HCEC 1CT (cell line): ENCODE data around the gene ADSS1.

ENCODE experiments used
- DNase-seq: peaks from one replicate; pipeline ENCODE4 v3.0.0-alpha.2; 2017

The ADSS1 gene

GRCh38 chr14:104687601-104688504, 36.2 kb upstream of the ADSS1 start:
- DNase-seq = peak; percentile 40

GRCh38 chr14:104688505-104689108, 35.4 kb upstream of the ADSS1 start:
- DNase-seq = peak; percentile 44

GRCh38 chr14:104689109-104689880, 34.7 kb upstream of the ADSS1 start, which contains the start of gene INF2:
INF2 (plus strand) TSS chr14:104689618; CDS start chr14:104701366, 11,748 bp downstream.
- peak; percentile 51 for DNase-seq

- DNase-seq = peak; percentile 38
Measured at GRCh38 chr14:104689881-104690711, 33.9 kb upstream of the ADSS1 start.

GRCh38 chr14:104690861-104691455, 33.1 kb upstream of the ADSS1 start:
- no peak for DNase-seq

- DNase-seq = no peak
Measured at GRCh38 chr14:104691546-104692260, 32.3 kb upstream of the ADSS1 start.

- DNase-seq = no peak
Measured at GRCh38 chr14:104692261-104692938, 31.6 kb upstream of the ADSS1 start.

- DNase-seq = no peak
Measured at GRCh38 chr14:104692939-104693315, 31.1 kb upstream of the ADSS1 start.

- no peak for DNase-seq
Measured at GRCh38 chr14:104693482-104694431, 30.3 kb upstream of the ADSS1 start.

GRCh38 chr14:104694475-104694950, 29.5 kb upstream of the ADSS1 start:
- DNase-seq = no peak

GRCh38 chr14:104694991-104695659, 28.9 kb upstream of the ADSS1 start:
- no peak for DNase-seq

GRCh38 chr14:104695660-104696000, 28.4 kb upstream of the ADSS1 start:
- DNase-seq = no peak

- DNase-seq = no peak
Measured at GRCh38 chr14:104696671-104697316, 27.2 kb upstream of the ADSS1 start.

- DNase-seq = no peak
Measured at GRCh38 chr14:104697317-104697703, 26.7 kb upstream of the ADSS1 start.

GRCh38 chr14:104697892-104698583, 26.0 kb upstream of the ADSS1 start:
- DNase-seq = no peak

- no peak for DNase-seq
Measured at GRCh38 chr14:104698688-104699425, 25.2 kb upstream of the ADSS1 start.

GRCh38 chr14:104699426-104699748, 24.6 kb upstream of the ADSS1 start:
- DNase-seq = no peak
